ENCODE data around the gene CHKA. TPM values are rescaled to one million over a fixed set of nuclear protein-coding genes. Genes with fewer than 3 reads are reported as not detected.

CHKA gene
- total and polyA plus RNA-seq, 2 of the 8 experiments (the other 6 are each of a cell fraction or from before 2014, with no cell fraction given), result 61.2 to 86.6 TPM

- TF ChIP-seq, protein P1, sequence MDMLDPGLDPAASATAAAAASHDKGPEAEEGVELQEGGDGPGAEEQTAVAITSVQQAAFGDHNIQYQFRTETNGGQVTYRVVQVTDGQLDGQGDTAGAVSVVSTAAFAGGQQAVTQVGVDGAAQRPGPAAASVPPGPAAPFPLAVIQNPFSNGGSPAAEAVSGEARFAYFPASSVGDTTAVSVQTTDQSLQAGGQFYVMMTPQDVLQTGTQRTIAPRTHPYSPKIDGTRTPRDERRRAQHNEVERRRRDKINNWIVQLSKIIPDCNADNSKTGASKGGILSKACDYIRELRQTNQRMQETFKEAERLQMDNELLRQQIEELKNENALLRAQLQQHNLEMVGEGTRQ (IDR thresholded peaks at IDR 0.05; ENCODE audit: low read length), result no peak
- TF ChIP-seq SIN3A (conservative IDR thresholded peaks at IDR 0.05 in 1 of 2, IDR thresholded peaks at IDR 0.05 in 1 of 2; ENCODE audit: low read depth in 1 of 2, low read length in 2 of 2) (no peak), YY1 (IDR thresholded peaks at IDR 0.05; ENCODE audit: low read depth, low read length) (0 out of 2 replicates have a peak, but pooled peaks have one; percentile 9)
Measured at GRCh38 chr11:68127714-68128681, 6.8 kb upstream of the CHKA start (continued).

Data from H1 (cell line).